GM12878 (cell line): ENCODE results near the gene RBMS3. TPM values are rescaled to one million over a fixed set of nuclear protein-coding genes. Genes with fewer than 3 reads are reported as not detected.

ENCODE experiments used
- ATAC-seq: fragments of 200-7000 bp; cut with Tn5 transposase; 3 replicates; pipeline ENCODE4 v1.9.1; 2020; ENCODE audit warnings: mild to moderate bottlenecking, moderate library complexity
- BruUV-seq: library from RNA; stranded (reverse); fragments of 400-500 nt; replicated peaks from 2 replicates; lab custom pipeline; 2021; lab: Mats Ljungman, UMichigan
- CTCF ChIA-PET: fragments of 300-600 bp; sonication (Branson Sonifier 250); formaldehyde crosslinking; extraction: SDS; loops from one replicate; lab custom pipeline; 2021; ENCODE audit warnings: inconsistent platforms; lab: Yijun Ruan, JAX
- POLR2A ChIA-PET: fragments of 350-600 bp; formaldehyde crosslinking; extraction: SDS; loops from one replicate; lab custom pipeline; 2021; ENCODE audit warnings: inconsistent platforms; lab: Charles Lee
- RAD21 ChIA-PET: fragments of 300-600 bp; sonication (Branson Sonifier 250); formaldehyde crosslinking; loops from one replicate; lab custom pipeline; 2023; ENCODE audit warnings: antibody characterized with exemption; ENCODE audit not compliant: unreplicated experiment; lab: Charles Lee
- SMC1A ChIA-PET: fragments of 300-600 bp; sonication (Branson Sonifier 250); formaldehyde crosslinking; loops from one replicate; lab custom pipeline; 2023; ENCODE audit not compliant: unreplicated experiment, uncharacterized antibody; lab: Charles Lee
- DNase-seq: peaks from one replicate; pipeline ENCODE4 v3.0.0-alpha.2; 2011; ENCODE audit warnings: low read depth, low spot score
- FAIRE-seq: peaks from 3 replicates; lab custom pipeline; 2011; peaks lifted over from hg19 to GRCh38; lab: Jason Lieb, UNC
- H2AFZ ChIP-seq: 2 replicates; pipeline ENCODE4 v1.6.0; 2011; ENCODE audit warnings: low read depth, low read length, control low read depth; ENCODE audit not compliant: control insufficient read depth
- H3K27ac ChIP-seq: 2 replicates; pipeline ENCODE4 v1.5.1; 2011; ENCODE audit warnings: control low read depth; ENCODE audit not compliant: control insufficient read depth, insufficient read depth
- H3K27me3 ChIP-seq, 2 experiments: replicated peaks in 1 of 2; 2 replicates each; pipeline versions ENCODE4 v1.6.0 to v1.6.1; 2011; ENCODE audit warnings: low read length in 1 of 2; ENCODE audit not compliant: control insufficient read depth in 2 of 2, insufficient read depth in 2 of 2
- H3K36me3 ChIP-seq, 2 experiments: 2 replicates each; pipeline ENCODE4 v1.5.1; 2011; ENCODE audit warnings: low read length in 1 of 2; ENCODE audit not compliant: control insufficient read depth in 2 of 2, insufficient read depth in 2 of 2
- H3K4me1 ChIP-seq: 2 replicates; pipeline ENCODE4 v1.6.1; 2011; ENCODE audit warnings: mild to moderate bottlenecking, low read length, moderate library complexity, mixed read lengths; ENCODE audit not compliant: control insufficient read depth, insufficient read depth
- H3K4me2 ChIP-seq: 2 replicates; pipeline ENCODE4 v1.6.0; 2011; ENCODE audit warnings: control low read depth; ENCODE audit not compliant: control insufficient read depth, insufficient read depth
- H3K4me3 ChIP-seq: fragments of 200-600 bp; sonication (generic); 2 replicates; pipeline ENCODE4 v1.5.1; 2016
- H3K79me2 ChIP-seq: 2 replicates; pipeline ENCODE4 v1.6.0; 2011; ENCODE audit warnings: low read length; ENCODE audit not compliant: control insufficient read depth, insufficient read depth
- H3K9ac ChIP-seq: 2 replicates; pipeline ENCODE4 v1.8.0; 2011; ENCODE audit warnings: low read length, control low read depth, mixed read lengths; ENCODE audit not compliant: control insufficient read depth, insufficient read depth
- H3K9me3 ChIP-seq: replicated peaks from 3 replicates; pipeline ENCODE4 v1.5.1; 2011; ENCODE audit warnings: mild to moderate bottlenecking, low read length; ENCODE audit not compliant: control insufficient read depth, insufficient read depth
- H4K20me1 ChIP-seq: 2 replicates; pipeline ENCODE4 v1.6.0; 2011; ENCODE audit not compliant: control insufficient read depth, insufficient read depth
- ATF7 ChIP-seq: fragments of 450-650 bp; IDR thresholded peaks from 2 replicates; pipeline ENCODE4 v1.6.1; 2016; ENCODE audit warnings: low read depth, mild to moderate bottlenecking
- FOS ChIP-seq: IDR thresholded peaks from 3 replicates; pipeline ENCODE4 v1.6.1; 2011; ENCODE audit warnings: borderline replicate concordance; ENCODE audit not compliant: insufficient read length; ENCODE audit errors: extremely low read depth
- MEF2A ChIP-seq: IDR thresholded peaks from 2 replicates; pipeline ENCODE4 v1.6.1; 2011; ENCODE audit warnings: low read depth, mild to moderate bottlenecking, low read length, moderate library complexity; ENCODE audit not compliant: insufficient read depth
- MXI1 ChIP-seq: fragments of 150-350 bp; IDR thresholded peaks from 2 replicates; pipeline ENCODE4 v1.6.1; 2011; ENCODE audit warnings: low read depth, mild to moderate bottlenecking, inconsistent platforms, low read length, improper control_type of control experiment
- POLR2AphosphoS5 ChIP-seq: IDR thresholded peaks from 2 replicates; pipeline ENCODE4 v1.6.1; 2011; ENCODE audit warnings: mild to moderate bottlenecking, low read length, inconsistent platforms
- RAD51 ChIP-seq: fragments of 450-650 bp; IDR thresholded peaks from 2 replicates; pipeline ENCODE4 v1.6.1; 2016; ENCODE audit warnings: moderate library complexity, mild to moderate bottlenecking, inconsistent platforms
- RBBP5 ChIP-seq: fragments of 200-600 bp; sonication (generic); conservative IDR thresholded peaks from 2 replicates; pipeline ENCODE4 v1.6.1; 2016
- RELA ChIP-seq: fragments of 450-650 bp; IDR thresholded peaks from 2 replicates; pipeline ENCODE4 v1.8.0; 2014; ENCODE audit warnings: borderline replicate concordance; ENCODE audit not compliant: partially characterized antibody
- RFX5 ChIP-seq: IDR thresholded peaks from 2 replicates; pipeline ENCODE4 v1.6.1; 2011; ENCODE audit warnings: low read depth, low read length, improper control_type of control experiment
- SMAD1 ChIP-seq: fragments of 450-650 bp; IDR thresholded peaks from 2 replicates; pipeline ENCODE4 v1.6.1; 2018; ENCODE audit warnings: mild to moderate bottlenecking, low read depth; ENCODE audit not compliant: partially characterized antibody
- STAT1 ChIP-seq: fragments of 450-650 bp; conservative IDR thresholded peaks from 2 replicates; pipeline ENCODE4 v1.6.1; 2014; ENCODE audit warnings: antibody characterized with exemption, mild to moderate bottlenecking
- TBL1XR1 ChIP-seq: IDR thresholded peaks from 2 replicates; pipeline ENCODE4 v1.6.1; 2012; ENCODE audit warnings: low read depth, low read length, improper control_type of control experiment
- WRNIP1 ChIP-seq: IDR thresholded peaks from 2 replicates; pipeline ENCODE4 v1.6.1; 2011; ENCODE audit warnings: low read depth, low read length, improper control_type of control experiment, borderline replicate concordance
- ZSCAN29 ChIP-seq: fragments of 450-650 bp; IDR thresholded peaks from 2 replicates; pipeline ENCODE4 v1.6.1; 2017; ENCODE audit warnings: mild to moderate bottlenecking, moderate library complexity
- ZZZ3 ChIP-seq: IDR thresholded peaks from 2 replicates; pipeline ENCODE4 v1.6.1; 2011; ENCODE audit warnings: low read depth; ENCODE audit not compliant: control insufficient read depth, insufficient read length
- WGBS: methylation state at CpG from one replicate; pipeline ENCODE4 v1.1.6; 2016; ENCODE audit warnings: low lambda C conversion rate; ENCODE audit not compliant: insufficient replicate concordance, insufficient coverage; ENCODE audit errors: missing lambda C conversion rate; 5-methylcytosine and 5-hydroxymethylcytosine counted together
- in situ Hi-C: fragments of 300-500 bp; cut with MboI; formaldehyde crosslinking; loops from 9 replicates; pipeline ENCODE4 v1.14.3; 2018; ENCODE audit warnings: mixed read lengths
- intact Hi-C: fragments of 100-400 bp; cut with micrococcal nuclease; formaldehyde crosslinking; loops from one replicate; pipeline ENCODE4 v1.14.2; 2022; ENCODE audit not compliant: unreplicated experiment
- polyA plus RNA-seq, 11 experiments: library from polyadenylated mRNA; depleted of rRNA in 4 of 11; unstranded in 6 of 11; stranded (reverse) in 5 of 11; fragments of >200 nt; fragmentation: Nextera tagmentation in 4 of 11; fragmentation: Illumina TruSeq in 1 of 11; extraction: Ambion mirVana in 4 of 11; extraction: Trizol in 1 of 11; gene quantifications; 1 replicate in 1 of 11; 2 replicates in 10 of 11; pipeline versions ENCODE4 v1.2.1 to v1.2.3, GENCODE V29; 2011 to 2016; ENCODE audit warnings: inconsistent platforms in 2 of 11, missing spikeins in 2 of 11, low read depth in 1 of 11
- total RNA-seq, 4 experiments: library from RNA; depleted of rRNA in 3 of 4; stranded (reverse); fragments of >200 nt in 3 of 4; fragmentation: Illumina TruSeq in 1 of 4; extraction: Trizol in 1 of 4; gene quantifications; 2 replicates each; pipeline versions ENCODE4 v1.2.1 to v1.2.3, GENCODE V29; 2013 to 2021
- TF ChIP-seq, protein P1 (sequence below): IDR thresholded peaks from 2 replicates; pipeline ENCODE4 v1.6.1; 2012; ENCODE audit warnings: improper control_type of control experiment, low read depth, low read length; ENCODE audit not compliant: insufficient replicate concordance
- TF ChIP-seq, protein P2 (sequence below): IDR thresholded peaks from 2 replicates; pipeline ENCODE4 v1.6.1; 2012; ENCODE audit warnings: low read depth, low read length, improper control_type of control experiment
- TF ChIP-seq, protein P3 (sequence below): IDR thresholded peaks from 2 replicates; pipeline ENCODE4 v1.6.1; 2011; ENCODE audit warnings: low read depth, low read length, improper control_type of control experiment, borderline replicate concordance

Gene RBMS3
- total and polyA plus RNA-seq, 10 of the 15 experiments (the other 5 are each of a cell fraction or from before 2014, with no cell fraction given): 0.79 to 4.7 (median 3.1) TPM

DNA sequence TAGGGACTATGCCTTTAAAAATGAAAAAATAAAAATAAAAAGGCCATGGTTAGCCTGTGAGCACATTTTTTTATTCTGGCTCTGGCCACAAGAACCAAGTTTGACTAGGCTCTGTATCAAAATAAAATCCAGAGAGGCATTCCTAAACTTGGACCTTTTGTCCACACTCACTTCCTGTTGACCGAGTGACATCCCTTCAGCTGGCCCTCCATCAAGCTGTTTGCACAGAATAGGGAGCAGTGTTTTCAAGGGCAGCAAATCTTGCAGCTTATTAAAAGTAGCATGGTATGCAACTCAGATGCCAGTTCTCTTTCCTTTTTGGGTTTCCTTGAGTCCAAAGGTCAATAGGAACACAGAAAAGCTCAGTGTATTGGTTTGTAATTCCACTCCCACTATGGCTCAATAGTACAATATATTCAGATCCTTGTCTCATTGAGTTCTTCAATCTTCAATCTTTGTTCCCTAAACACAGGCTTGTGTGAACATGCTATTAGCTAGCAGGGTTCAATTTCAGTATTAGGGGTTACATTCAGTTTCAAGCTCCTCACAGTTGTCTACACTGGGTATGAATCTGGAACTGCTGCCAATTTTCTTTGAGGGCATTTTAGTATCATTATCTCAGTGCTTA lies 244.5 kb downstream of the RBMS3 start:
- intact Hi-C loops: no loop called here
- ChIA-PET RAD21 (no interaction called here), POLR2A (interaction anchor here (0.8 kb wide), 1 partner anchor 13 kb away, joined by 3 read pairs; no protein-coding TSS in a partner anchor), SMC1A (interaction anchor here (0.9 to 1.8 kb wide), 3 partner anchors 10 to 257 kb away, joined by 3 to 11 read pairs (median 3); no protein-coding TSS in a partner anchor), CTCF (interaction anchor here (1.3 kb wide), 1 partner anchor 10 kb away, joined by 3 read pairs; no protein-coding TSS in a partner anchor)
- no peak overlapping the region for H3K27ac ChIP-seq
- no peak overlapping the region for H2AFZ ChIP-seq
- no peaks in the 10 kb centered on the region; the same call in 2 of the 3 replicates for H3K9me3 ChIP-seq
- no peak overlapping the region; the same call in 1 of the 2 replicates for H3K4me2 ChIP-seq
- no peaks in the 10 kb centered on the region for H3K36me3 ChIP-seq
- FAIRE-seq (no peak), DNase-seq (no peak), ATAC-seq (peak; percentile 59)
- no peaks in the 10 kb centered on the region for H3K79me2 ChIP-seq
- H3K27me3 ChIP-seq: no peaks in the 10 kb centered on the region
- no peaks in the 10 kb centered on the region for H4K20me1 ChIP-seq
- H3K9ac ChIP-seq: no peak overlapping the region
- 65% methylated on average over 1 of the region's 1 CpG for WGBS
- BruUV-seq: no TSS peak
- in situ Hi-C loops: no loop called here
- H3K4me1 ChIP-seq: no peaks in the 10 kb centered on the region
- H3K4me3 ChIP-seq: no peak overlapping the region
- TF ChIP-seq, protein P1, sequence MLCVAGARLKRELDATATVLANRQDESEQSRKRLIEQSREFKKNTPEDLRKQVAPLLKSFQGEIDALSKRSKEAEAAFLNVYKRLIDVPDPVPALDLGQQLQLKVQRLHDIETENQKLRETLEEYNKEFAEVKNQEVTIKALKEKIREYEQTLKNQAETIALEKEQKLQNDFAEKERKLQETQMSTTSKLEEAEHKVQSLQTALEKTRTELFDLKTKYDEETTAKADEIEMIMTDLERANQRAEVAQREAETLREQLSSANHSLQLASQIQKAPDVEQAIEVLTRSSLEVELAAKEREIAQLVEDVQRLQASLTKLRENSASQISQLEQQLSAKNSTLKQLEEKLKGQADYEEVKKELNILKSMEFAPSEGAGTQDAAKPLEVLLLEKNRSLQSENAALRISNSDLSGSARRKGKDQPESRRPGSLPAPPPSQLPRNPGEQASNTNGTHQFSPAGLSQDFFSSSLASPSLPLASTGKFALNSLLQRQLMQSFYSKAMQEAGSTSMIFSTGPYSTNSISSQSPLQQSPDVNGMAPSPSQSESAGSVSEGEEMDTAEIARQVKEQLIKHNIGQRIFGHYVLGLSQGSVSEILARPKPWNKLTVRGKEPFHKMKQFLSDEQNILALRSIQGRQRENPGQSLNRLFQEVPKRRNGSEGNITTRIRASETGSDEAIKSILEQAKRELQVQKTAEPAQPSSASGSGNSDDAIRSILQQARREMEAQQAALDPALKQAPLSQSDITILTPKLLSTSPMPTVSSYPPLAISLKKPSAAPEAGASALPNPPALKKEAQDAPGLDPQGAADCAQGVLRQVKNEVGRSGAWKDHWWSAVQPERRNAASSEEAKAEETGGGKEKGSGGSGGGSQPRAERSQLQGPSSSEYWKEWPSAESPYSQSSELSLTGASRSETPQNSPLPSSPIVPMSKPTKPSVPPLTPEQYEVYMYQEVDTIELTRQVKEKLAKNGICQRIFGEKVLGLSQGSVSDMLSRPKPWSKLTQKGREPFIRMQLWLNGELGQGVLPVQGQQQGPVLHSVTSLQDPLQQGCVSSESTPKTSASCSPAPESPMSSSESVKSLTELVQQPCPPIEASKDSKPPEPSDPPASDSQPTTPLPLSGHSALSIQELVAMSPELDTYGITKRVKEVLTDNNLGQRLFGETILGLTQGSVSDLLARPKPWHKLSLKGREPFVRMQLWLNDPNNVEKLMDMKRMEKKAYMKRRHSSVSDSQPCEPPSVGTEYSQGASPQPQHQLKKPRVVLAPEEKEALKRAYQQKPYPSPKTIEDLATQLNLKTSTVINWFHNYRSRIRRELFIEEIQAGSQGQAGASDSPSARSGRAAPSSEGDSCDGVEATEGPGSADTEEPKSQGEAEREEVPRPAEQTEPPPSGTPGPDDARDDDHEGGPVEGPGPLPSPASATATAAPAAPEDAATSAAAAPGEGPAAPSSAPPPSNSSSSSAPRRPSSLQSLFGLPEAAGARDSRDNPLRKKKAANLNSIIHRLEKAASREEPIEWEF: no peak
- TF ChIP-seq WRNIP1 (no peak), TBL1XR1 (no peak), RAD51 (no peak), ZZZ3 (no peak), STAT1 (no peak), POLR2AphosphoS5 (no peak), ATF7 (no peak), RBBP5 (no peak), RFX5 (no peak), MEF2A (no peak), RELA (no peak), FOS (no peak), MXI1 (no peak), ZSCAN29 (no peak), SMAD1 (no peak)
- TF ChIP-seq, protein P2, sequence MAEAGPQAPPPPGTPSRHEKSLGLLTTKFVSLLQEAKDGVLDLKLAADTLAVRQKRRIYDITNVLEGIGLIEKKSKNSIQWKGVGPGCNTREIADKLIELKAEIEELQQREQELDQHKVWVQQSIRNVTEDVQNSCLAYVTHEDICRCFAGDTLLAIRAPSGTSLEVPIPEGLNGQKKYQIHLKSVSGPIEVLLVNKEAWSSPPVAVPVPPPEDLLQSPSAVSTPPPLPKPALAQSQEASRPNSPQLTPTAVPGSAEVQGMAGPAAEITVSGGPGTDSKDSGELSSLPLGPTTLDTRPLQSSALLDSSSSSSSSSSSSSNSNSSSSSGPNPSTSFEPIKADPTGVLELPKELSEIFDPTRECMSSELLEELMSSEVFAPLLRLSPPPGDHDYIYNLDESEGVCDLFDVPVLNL: no peak
- TF ChIP-seq, protein P3, sequence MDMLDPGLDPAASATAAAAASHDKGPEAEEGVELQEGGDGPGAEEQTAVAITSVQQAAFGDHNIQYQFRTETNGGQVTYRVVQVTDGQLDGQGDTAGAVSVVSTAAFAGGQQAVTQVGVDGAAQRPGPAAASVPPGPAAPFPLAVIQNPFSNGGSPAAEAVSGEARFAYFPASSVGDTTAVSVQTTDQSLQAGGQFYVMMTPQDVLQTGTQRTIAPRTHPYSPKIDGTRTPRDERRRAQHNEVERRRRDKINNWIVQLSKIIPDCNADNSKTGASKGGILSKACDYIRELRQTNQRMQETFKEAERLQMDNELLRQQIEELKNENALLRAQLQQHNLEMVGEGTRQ: no peak
- TF ChIP-seq, all 136 proteins: peak for 0
